ENCODE data around the gene SCGB1A1. TPM values are rescaled to one million over a fixed set of nuclear protein-coding genes. Genes with fewer than 3 reads are reported as not detected.
"Not testable (repeated sequence)": the region's sequence is repeated elsewhere in the genome, so short reads cannot be mapped to it uniquely, and the experiment has no call there.

Gene SCGB1A1
- polyA plus RNA-seq, 1 of the 3 experiments (the other 2 are of a cell fraction) = not detected

GRCh38 chr11:62378459-62379063 is 40.3 kb upstream of the SCGB1A1 start:
- peaks cover 0 to 11% of the 10 kb centered on the region in 2 experiments; a peak in 2 of 4 replicates for H3K4me1 ChIP-seq (ENCODE audit: control insufficient read depth in 1 of 2, insufficient read depth in 2 of 2, low read depth in 1 of 2, low read length in 1 of 2)
- under 1% methylated on average over 9 of the region's 9 CpGs for WGBS (ENCODE audit: low lambda C conversion rate)
- H3K27me3 ChIP-seq (ENCODE audit: insufficient read depth); DNase-seq; H3K27ac ChIP-seq (ENCODE audit: low read depth in 2 of 2, low read length in 1 of 2); H3K4me3 ChIP-seq (ENCODE audit: low read depth in 2 of 2, low read length in 1 of 2); H3K9ac ChIP-seq; H4K20me1 ChIP-seq (ENCODE audit: insufficient read depth); H3K36me3 ChIP-seq (replicated peaks in 1 of 2; ENCODE audit: control insufficient read depth in 1 of 2, insufficient read depth in 2 of 2, low read length in 1 of 2); H3K4me2 ChIP-seq; H3K79me2 ChIP-seq (ENCODE audit: insufficient read depth); H2AFZ ChIP-seq (ENCODE audit: low read depth); H3F3A ChIP-seq (replicated peaks; ENCODE audit: insufficient read depth); H3K9me2 ChIP-seq; H3K9me3 ChIP-seq; POLR2A ChIA-PET: not testable (repeated sequence)
- CTCF ChIA-PET = interaction anchor here (0.6 to 3.1 kb wide), 8 partner anchors 13 to 480 kb away, joined by 3 to 34 read pairs (median 4); partner anchors contain the start of gene ASRGL1
- TF ChIP-seq CTCF (IDR thresholded peaks at IDR 0.05) (peak; percentile 48), SMC3 (IDR thresholded peaks at IDR 0.05; ENCODE audit: low read depth, low read length) (peak; percentile 31; the same call in 1 of the 2 replicates), RAD21 (IDR thresholded peaks at IDR 0.05; ENCODE audit: low read length) (peak; percentile 61)

- H3F3A ChIP-seq (replicated peaks; ENCODE audit: insufficient read depth); H4K20me1 ChIP-seq (ENCODE audit: insufficient read depth); H3K9ac ChIP-seq; POLR2A ChIA-PET; H2AFZ ChIP-seq (ENCODE audit: low read depth); H3K9me2 ChIP-seq; H3K27ac ChIP-seq (ENCODE audit: low read depth in 2 of 2, low read length in 1 of 2); H3K4me2 ChIP-seq; H3K79me2 ChIP-seq (ENCODE audit: insufficient read depth); H3K36me3 ChIP-seq (replicated peaks in 1 of 2; ENCODE audit: control insufficient read depth in 1 of 2, insufficient read depth in 2 of 2, low read length in 1 of 2); H3K9me3 ChIP-seq; DNase-seq; H3K27me3 ChIP-seq (ENCODE audit: insufficient read depth); H3K4me3 ChIP-seq (ENCODE audit: low read depth in 2 of 2, low read length in 1 of 2): not testable (repeated sequence)
- H3K4me1 ChIP-seq (ENCODE audit: control insufficient read depth in 1 of 2, insufficient read depth in 2 of 2, low read depth in 1 of 2, low read length in 1 of 2) = peaks cover 0 to 11% of the 10 kb centered on the region in 2 experiments; a peak in 2 of 4 replicates
- 21% methylated on average over 2 of the region's 2 CpGs for WGBS (ENCODE audit: low lambda C conversion rate)
- CTCF ChIA-PET = interaction anchor here (0.6 to 1.6 kb wide), 14 partner anchors 9 to 533 kb away, joined by 3 to 10 read pairs (median 4); partner anchors contain the start of genes AHNAK, ASRGL1 and TUT1
These were observed 39.2 kb upstream of the SCGB1A1 start for GRCh38 chr11:62379586-62379985.

- TF ChIP-seq SMC3 (IDR thresholded peaks at IDR 0.05; ENCODE audit: low read depth, low read length) (peak; percentile 55), RAD21 (IDR thresholded peaks at IDR 0.05; ENCODE audit: low read length) (peak; percentile 86), CTCF (IDR thresholded peaks at IDR 0.05) (peak; percentile 75)
- H3K9ac ChIP-seq; H3K9me3 ChIP-seq; H3K79me2 ChIP-seq (ENCODE audit: insufficient read depth); H3K27me3 ChIP-seq (ENCODE audit: insufficient read depth); H3K9me2 ChIP-seq; H3K36me3 ChIP-seq (replicated peaks in 1 of 2; ENCODE audit: control insufficient read depth in 1 of 2, insufficient read depth in 2 of 2, low read length in 1 of 2); H4K20me1 ChIP-seq (ENCODE audit: insufficient read depth); POLR2A ChIA-PET; H3F3A ChIP-seq (replicated peaks; ENCODE audit: insufficient read depth): not testable (repeated sequence)
- Histone ChIP-seq H3K27ac (ENCODE audit: low read depth in 2 of 2, low read length in 1 of 2) (peak overlapping the region in 1 of 2 experiments; percentile 91; a peak in 2 of 4 replicates), H2AFZ (ENCODE audit: low read depth) (peak overlapping the region; percentile 79; the same call in 1 of the 2 replicates), H3K4me1 (ENCODE audit: control insufficient read depth in 1 of 2, insufficient read depth in 2 of 2, low read depth in 1 of 2, low read length in 1 of 2) (peaks cover 0 to 11% of the 10 kb centered on the region in 2 experiments; a peak in 2 of 4 replicates), H3K4me3 (ENCODE audit: low read depth in 2 of 2, low read length in 1 of 2) (peak overlapping the region in 1 of 2 experiments; percentile 42; a peak in 1 of 4 replicates), H3K4me2 (peak overlapping the region; percentile 40)
- DNase-seq = peak; percentile 59
- WGBS (ENCODE audit: low lambda C conversion rate) = 10% methylated on average over 12 of the region's 12 CpGs
- CTCF ChIA-PET = interaction anchor here (0.9 to 1.6 kb wide), 9 partner anchors 12 to 291 kb away, joined by 3 to 10 read pairs (median 3); partner anchors contain the start of genes AHNAK, ASRGL1, LBHD1 and UQCC3
These were observed 38.0 kb upstream of the SCGB1A1 start for GRCh38 chr11:62380821-62381245.

All from SK-N-SH (cell line).